Smooth muscle cell (in vitro differentiated cells): ENCODE measurements around the gene ZNF774. TPM values are rescaled to one million over a fixed set of nuclear protein-coding genes. Genes with fewer than 3 reads are reported as not detected.

Experiments used
- DNase-seq: peaks from one replicate; lab custom pipeline; 2025; ENCODE audit not compliant: unreplicated experiment; lab: John Stamatoyannopoulos, UW
- H2AFZ ChIP-seq: fragments of 200-600 bp; sonication (generic); 2 replicates; pipeline ENCODE4 v1.6.0; 2016; ENCODE audit warnings: antibody characterized with exemption, low read depth, mild to moderate bottlenecking
- H3F3A ChIP-seq: fragments of 200-600 bp; sonication (generic); 2 replicates; pipeline ENCODE4 v1.6.0; 2017; ENCODE audit warnings: antibody characterized with exemption, low read depth
- H3K27ac ChIP-seq: fragments of 200-600 bp; sonication (generic); 2 replicates; pipeline ENCODE4 v1.5.1; 2016; ENCODE audit warnings: low read depth, mild to moderate bottlenecking
- H3K27me3 ChIP-seq: fragments of 200-600 bp; sonication (generic); 2 replicates; pipeline ENCODE4 v1.6.1; 2016; ENCODE audit warnings: low read depth, mild to moderate bottlenecking
- H3K36me3 ChIP-seq: fragments of 200-600 bp; sonication (generic); 2 replicates; pipeline ENCODE4 v1.5.1; 2016; ENCODE audit warnings: low read depth
- H3K4me1 ChIP-seq: fragments of 200-600 bp; sonication (generic); 2 replicates; pipeline ENCODE4 v1.5.1; 2016; ENCODE audit warnings: low read depth
- H3K4me2 ChIP-seq: fragments of 200-600 bp; sonication (generic); 2 replicates; pipeline ENCODE4 v1.6.0; 2016; ENCODE audit warnings: mild to moderate bottlenecking
- H3K4me3 ChIP-seq: fragments of 200-600 bp; sonication (generic); 2 replicates; pipeline ENCODE4 v1.5.1; 2016; ENCODE audit warnings: mild to moderate bottlenecking
- H3K79me2 ChIP-seq: fragments of 200-600 bp; sonication (generic); 2 replicates; pipeline ENCODE4 v1.6.0; 2016; ENCODE audit warnings: low read depth, mild to moderate bottlenecking
- H3K9ac ChIP-seq: fragments of 200-600 bp; sonication (generic); 2 replicates; pipeline ENCODE4 v1.6.0; 2016; ENCODE audit warnings: low read depth
- H3K9me3 ChIP-seq: fragments of 200-600 bp; sonication (generic); replicated peaks from 2 replicates; pipeline ENCODE4 v1.5.1; 2016; ENCODE audit warnings: low read depth
- H4K20me1 ChIP-seq: fragments of 200-600 bp; sonication (generic); 2 replicates; pipeline ENCODE4 v1.6.0; 2016; ENCODE audit warnings: low read depth
- CTCF ChIP-seq: fragments of 200-600 bp; sonication (generic); IDR thresholded peaks from 2 replicates; pipeline ENCODE4 v1.5.1; 2017; ENCODE audit warnings: borderline replicate concordance, mild to moderate bottlenecking, antibody characterized with exemption; ENCODE audit not compliant: insufficient read depth, poor library complexity, severe bottlenecking
- WGBS: methylation state at CpG from one replicate; pipeline ENCODE4 v1.1.7; 2016; ENCODE audit warnings: low lambda C conversion rate; 5-methylcytosine and 5-hydroxymethylcytosine counted together
- polyA plus RNA-seq: library from polyadenylated mRNA; unstranded; fragments of >200 nt; fragmentation: Nextera tagmentation; extraction: Ambion mirVana; gene quantifications from 2 replicates; pipeline ENCODE4 v1.2.1, GENCODE V29; 2016
- total RNA-seq: library from RNA; depleted of rRNA; stranded (reverse); fragments of >200 nt; gene quantifications from 2 replicates; pipeline ENCODE4 v1.2.3, GENCODE V29; 2014

Gene ZNF774
- total and polyA plus RNA-seq, 2 experiments from 2014 or later: 0.08 to 2.3 TPM

DNA sequence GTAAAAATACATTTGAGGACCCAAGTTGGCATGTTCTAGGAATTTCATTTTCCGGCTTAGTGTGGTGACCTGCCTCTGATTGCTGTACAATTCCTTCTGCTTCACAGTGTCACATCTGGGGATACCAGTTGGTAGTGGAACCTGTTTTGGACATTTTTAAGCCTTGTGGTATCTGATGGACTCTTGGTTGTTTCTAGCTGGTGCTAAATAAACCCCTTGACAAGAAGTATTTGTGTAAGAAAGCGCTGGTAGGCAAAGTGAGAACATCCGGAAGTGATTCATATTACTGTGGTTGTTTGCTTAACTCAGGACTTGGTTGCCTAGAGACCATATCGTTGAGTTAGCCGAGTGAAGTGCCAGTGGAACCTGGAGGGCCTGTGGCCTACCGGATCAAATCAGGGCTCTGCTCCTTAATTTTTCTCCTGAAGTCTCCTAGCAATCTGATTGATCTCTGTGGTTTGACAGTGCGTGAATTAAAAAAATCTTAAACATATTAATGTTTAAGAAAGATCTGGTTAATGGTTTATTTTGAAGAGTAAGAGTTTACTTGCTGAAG lies 48.8 kb downstream of the ZNF774 start:
- Histone ChIP-seq H3K79me2 (peaks cover 94% of the 10 kb centered on the region), H3F3A (peaks cover 50% of the 10 kb centered on the region), H3K9me3 (no peaks in the 10 kb centered on the region), H3K9ac (peak overlapping the region; percentile 88), H4K20me1 (peaks cover 60% of the 10 kb centered on the region), H3K27me3 (no peaks in the 10 kb centered on the region), H3K4me3 (peak overlapping the region; percentile 11), H3K27ac (peak overlapping the region; percentile 99), H2AFZ (no peak overlapping the region), H3K36me3 (no peaks in the 10 kb centered on the region), H3K4me1 (peaks cover 44% of the 10 kb centered on the region), H3K4me2 (peak overlapping the region; percentile 81)
- TF ChIP-seq CTCF: no peak
- no peak for DNase-seq
- WGBS: 13% methylated on average over 7 of the region's 7 CpGs

DNA sequence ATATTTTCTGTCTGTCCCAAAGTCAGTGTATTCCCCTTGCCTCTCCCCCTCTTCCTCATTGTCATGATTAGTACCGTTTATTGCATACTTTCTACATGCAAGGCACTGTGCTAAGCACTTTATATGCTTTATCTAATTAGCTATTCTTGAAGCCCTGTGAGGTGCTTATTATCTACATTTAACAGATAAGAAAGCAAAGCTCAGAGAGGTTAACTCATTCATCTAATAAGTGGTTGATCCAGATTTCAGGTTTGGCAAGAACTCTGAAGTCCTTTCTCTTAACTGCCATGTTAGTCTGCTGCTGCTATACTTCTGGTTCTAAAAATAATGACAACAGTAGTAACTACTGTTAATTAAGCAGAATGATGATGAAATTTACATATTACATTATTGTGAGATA lies 49.4 kb downstream of the ZNF774 start:
- no peaks in the 10 kb centered on the region for H3K9me3 ChIP-seq
- no peak for TF ChIP-seq CTCF
- peak overlapping the region; percentile 81 for H3K4me2 ChIP-seq
- peaks cover 60% of the 10 kb centered on the region for H4K20me1 ChIP-seq
- peaks cover 49% of the 10 kb centered on the region for H3K4me1 ChIP-seq
- H3F3A ChIP-seq: peaks cover 50% of the 10 kb centered on the region
- H3K9ac ChIP-seq: peak overlapping the region; percentile 88
- peaks cover 94% of the 10 kb centered on the region for H3K79me2 ChIP-seq
- WGBS: 37% methylated on average over 1 of the region's 1 CpG
- peak overlapping the region; percentile 99 for H3K27ac ChIP-seq
- DNase-seq: no peak
- H3K36me3 ChIP-seq: no peaks in the 10 kb centered on the region
- H2AFZ ChIP-seq: no peak overlapping the region
- no peaks in the 10 kb centered on the region for H3K27me3 ChIP-seq
- no peak overlapping the region for H3K4me3 ChIP-seq

DNA sequence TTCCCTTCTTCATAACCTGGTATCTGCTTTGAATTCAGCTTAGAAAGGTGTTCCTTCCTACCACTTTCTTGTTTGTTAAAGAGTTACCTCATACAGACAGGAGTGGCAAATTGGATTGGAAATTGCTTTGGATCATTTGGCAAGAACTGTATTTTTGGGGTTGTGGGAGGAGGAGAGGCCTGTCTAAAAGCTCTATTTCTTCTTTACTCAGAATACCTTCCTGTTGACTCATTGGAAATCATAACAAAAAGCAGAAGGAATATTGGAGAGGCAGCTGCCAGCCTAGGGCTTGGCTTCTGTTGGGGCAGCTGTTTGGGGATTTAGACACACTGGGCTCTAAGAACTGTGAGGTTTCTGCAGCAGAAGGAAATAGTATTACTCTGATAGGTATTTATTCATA lies 50.1 kb downstream of the ZNF774 start:
- peak overlapping the region; percentile 88 for H3K9ac ChIP-seq
- H3K4me2 ChIP-seq: peak overlapping the region; percentile 81
- no peaks in the 10 kb centered on the region for H3K36me3 ChIP-seq
- H4K20me1 ChIP-seq: peaks cover 58% of the 10 kb centered on the region
- H3K9me3 ChIP-seq: no peaks in the 10 kb centered on the region
- no peak for TF ChIP-seq CTCF
- H3K4me1 ChIP-seq: peaks cover 49% of the 10 kb centered on the region
- DNase-seq: no peak
- H3K4me3 ChIP-seq: no peak overlapping the region
- peaks cover 94% of the 10 kb centered on the region for H3K79me2 ChIP-seq
- H2AFZ ChIP-seq: no peak overlapping the region
- no peaks in the 10 kb centered on the region for H3K27me3 ChIP-seq
- H3K27ac ChIP-seq: peak overlapping the region; percentile 99
- H3F3A ChIP-seq: peaks cover 50% of the 10 kb centered on the region

DNA sequence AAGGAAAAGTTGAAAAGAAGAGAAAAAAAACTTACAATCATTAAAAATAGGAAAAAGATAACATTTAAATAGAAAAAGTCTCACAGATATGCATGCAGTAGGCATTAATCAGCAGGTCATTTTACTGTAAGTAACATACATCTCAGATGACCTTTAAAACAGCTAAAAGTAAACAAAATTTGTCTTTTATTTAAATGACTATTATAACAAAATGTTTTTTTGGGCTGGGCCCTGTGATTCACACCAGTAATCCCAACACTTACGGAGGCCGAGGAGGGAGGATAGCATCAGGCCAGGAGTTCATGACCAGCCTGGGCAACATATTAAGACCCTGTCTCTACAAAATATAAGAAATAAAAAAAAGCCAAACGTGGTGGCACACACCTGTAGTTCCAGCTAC lies 50.7 kb downstream of the ZNF774 start:
- no peak overlapping the region for H3K4me3 ChIP-seq
- H3K9me3 ChIP-seq: no peaks in the 10 kb centered on the region
- peaks cover 50% of the 10 kb centered on the region for H3F3A ChIP-seq
- TF ChIP-seq CTCF: no peak
- peak overlapping the region; percentile 99 for H3K27ac ChIP-seq
- no peak for DNase-seq
- H4K20me1 ChIP-seq: peaks cover 60% of the 10 kb centered on the region
- H3K27me3 ChIP-seq: no peaks in the 10 kb centered on the region
- peaks cover 54% of the 10 kb centered on the region for H3K4me1 ChIP-seq
- WGBS: 42% methylated on average over 3 of the region's 3 CpGs
- peak overlapping the region; percentile 81 for H3K4me2 ChIP-seq
- H3K36me3 ChIP-seq: no peaks in the 10 kb centered on the region
- H2AFZ ChIP-seq: no peak overlapping the region
- peak overlapping the region; percentile 88 for H3K9ac ChIP-seq
- H3K79me2 ChIP-seq: peaks cover 94% of the 10 kb centered on the region
